H1 (cell line): Measurements from ENCODE around the gene PPP1CA. TPM values are rescaled to one million over a fixed set of nuclear protein-coding genes. Genes with fewer than 3 reads are reported as not detected.

Experiments used
- HDAC2 ChIP-seq, 2 experiments: fragments of 300-600 bp in 1 of 2; sonication (generic) in 1 of 2; IDR thresholded peaks; 2 replicates each; pipeline ENCODE4 v1.6.1; 2011 to 2012; ENCODE audit warnings: low read depth in 2 of 2, low read length in 2 of 2, mild to moderate bottlenecking in 2 of 2, moderate library complexity in 2 of 2, borderline replicate concordance in 1 of 2, inconsistent platforms in 1 of 2
- POLR2A ChIP-seq, 2 experiments: IDR thresholded peaks; 1 replicate in 1 of 2; 2 replicates in 1 of 2; pipeline ENCODE4 v1.6.1; 2011; ENCODE audit warnings: low read depth in 2 of 2, low read length in 2 of 2, mild to moderate bottlenecking in 2 of 2; ENCODE audit errors: control extremely low read depth in 1 of 2
- SP2 ChIP-seq: IDR thresholded peaks from 2 replicates; pipeline ENCODE4 v1.6.1; 2012; ENCODE audit warnings: mild to moderate bottlenecking, low read length, inconsistent platforms
- polyA plus RNA-seq, 7 experiments: library from polyadenylated mRNA; depleted of rRNA in 3 of 7; stranded (reverse) in 5 of 7; unstranded in 2 of 7; fragments of >200 nt in 5 of 7; fragments of 200-250 nt in 2 of 7; gene quantifications; 1 replicate in 5 of 7; 2 replicates in 1 of 7; 4 replicates in 1 of 7; pipeline versions ENCODE4 v1.2.1 to v1.2.3, GENCODE V29; 2011 to 2013; ENCODE audit warnings: missing spikeins in 2 of 7, mixed read lengths in 2 of 7
- total RNA-seq: library from RNA; stranded (reverse); fragmentation: NEBNext Ultra II Directional; extraction: Animal tissue kit (Norgen Biotek cat#: 25700); gene quantifications from 2 replicates; pipeline ENCODE4 v1.2.1, GENCODE V29; 2021

Gene PPP1CA
- total and polyA plus RNA-seq, 2 of the 8 experiments (the other 6 are each of a cell fraction or from before 2014, with no cell fraction given), result 198 to 359 TPM

DNA sequence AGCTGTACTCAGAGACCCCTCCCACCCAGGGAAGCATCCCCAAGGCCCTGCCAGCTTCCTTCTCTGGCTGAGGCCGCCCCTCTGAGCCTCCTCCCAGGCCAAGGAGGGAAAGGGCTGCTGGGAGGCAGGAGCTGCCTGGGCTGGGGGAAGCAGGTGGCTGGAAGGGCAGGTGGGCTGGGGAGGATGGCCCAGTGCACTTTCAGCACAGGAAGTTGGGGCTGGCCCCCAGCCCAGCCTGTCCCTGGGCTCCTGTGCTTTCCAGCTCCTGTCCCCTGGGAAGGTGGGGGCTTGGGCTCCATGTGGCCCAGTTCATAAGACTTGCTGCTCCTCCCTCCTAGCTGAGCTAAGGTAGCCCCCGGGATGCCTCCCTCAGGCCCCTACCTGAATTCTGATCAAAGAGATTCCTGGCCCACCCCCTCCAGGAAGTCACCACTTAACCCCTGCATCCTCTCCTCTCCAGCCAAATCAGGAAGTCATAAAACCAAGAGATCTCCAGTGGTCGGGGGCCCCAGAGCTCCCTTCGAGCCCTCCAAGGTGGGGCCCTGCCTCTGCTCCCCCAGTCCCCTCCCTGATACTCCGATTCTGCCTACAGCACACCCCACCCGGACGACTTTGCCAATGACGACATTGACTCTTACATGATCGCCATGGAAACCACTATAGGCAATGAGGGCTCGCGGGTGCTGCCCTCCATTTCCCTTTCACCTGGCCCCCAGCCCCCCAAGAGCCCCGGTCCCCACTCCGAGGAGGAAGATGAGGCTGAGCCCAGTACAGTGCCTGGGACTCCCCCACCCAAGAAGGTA, 4.9 kb downstream of the PPP1CA start (continued):
- TF ChIP-seq HDAC2 (IDR thresholded peaks at IDR 0.05; ENCODE audit: borderline replicate concordance in 1 of 2, low read depth in 2 of 2, low read length in 2 of 2) (no peak), SP2 (no peak), POLR2A (IDR thresholded peaks at IDR 0.05; ENCODE audit: control extremely low read depth in 1 of 2, low read depth in 2 of 2, low read length in 2 of 2) (no peak)
